B cell (primary cell): ENCODE results near the gene LVRN.

Experiments used
- EZH2 ChIP-seq: IDR thresholded peaks from 2 replicates; pipeline ENCODE4 v1.6.1; 2012; ENCODE audit warnings: borderline replicate concordance, low read depth, mild to moderate bottlenecking, moderate library complexity, low read length; ENCODE audit not compliant: insufficient read depth, poor library complexity, severe bottlenecking
- TF ChIP-seq, protein P1 (sequence below): fragments of 200-600 bp; IDR thresholded peaks from one replicate; pipeline ENCODE4 v1.8.0; 2022; ENCODE audit warnings: antibody characterized with exemption, mild to moderate bottlenecking

DNA sequence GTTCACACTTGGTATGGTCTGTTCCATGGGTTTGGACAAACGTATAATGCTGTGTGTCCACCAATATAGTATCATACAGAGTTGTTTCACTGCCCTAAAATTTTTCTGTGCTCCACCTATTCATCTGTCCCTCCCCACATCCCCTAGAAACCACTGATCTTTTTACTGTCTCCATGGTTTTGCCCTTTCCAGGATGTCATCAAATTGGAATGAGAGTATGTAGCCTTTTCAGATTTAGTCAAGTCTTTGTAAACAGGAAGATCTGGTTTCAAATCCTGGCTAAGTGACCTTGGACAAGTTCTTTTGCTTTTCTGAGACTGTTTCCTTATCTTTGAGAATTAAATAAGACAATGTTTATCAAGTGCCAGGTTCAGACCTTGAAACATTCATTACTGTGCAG lies 13.2 kb upstream of the LVRN start:
- TF ChIP-seq, protein P1, sequence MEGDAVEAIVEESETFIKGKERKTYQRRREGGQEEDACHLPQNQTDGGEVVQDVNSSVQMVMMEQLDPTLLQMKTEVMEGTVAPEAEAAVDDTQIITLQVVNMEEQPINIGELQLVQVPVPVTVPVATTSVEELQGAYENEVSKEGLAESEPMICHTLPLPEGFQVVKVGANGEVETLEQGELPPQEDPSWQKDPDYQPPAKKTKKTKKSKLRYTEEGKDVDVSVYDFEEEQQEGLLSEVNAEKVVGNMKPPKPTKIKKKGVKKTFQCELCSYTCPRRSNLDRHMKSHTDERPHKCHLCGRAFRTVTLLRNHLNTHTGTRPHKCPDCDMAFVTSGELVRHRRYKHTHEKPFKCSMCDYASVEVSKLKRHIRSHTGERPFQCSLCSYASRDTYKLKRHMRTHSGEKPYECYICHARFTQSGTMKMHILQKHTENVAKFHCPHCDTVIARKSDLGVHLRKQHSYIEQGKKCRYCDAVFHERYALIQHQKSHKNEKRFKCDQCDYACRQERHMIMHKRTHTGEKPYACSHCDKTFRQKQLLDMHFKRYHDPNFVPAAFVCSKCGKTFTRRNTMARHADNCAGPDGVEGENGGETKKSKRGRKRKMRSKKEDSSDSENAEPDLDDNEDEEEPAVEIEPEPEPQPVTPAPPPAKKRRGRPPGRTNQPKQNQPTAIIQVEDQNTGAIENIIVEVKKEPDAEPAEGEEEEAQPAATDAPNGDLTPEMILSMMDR: no peak
- TF ChIP-seq EZH2: no peak
